Stimulated activated CD8-positive, alpha-beta memory T cell treated with anti-CD3 and anti-CD28 coated beads, Interleukin-15, amount 100 ng/mL, for 4 hours (primary cell): Measurements from ENCODE around the gene CHRD.

Experiments
- DNase-seq, 2 donors: peaks; one replicate each; pipeline ENCODE4 v3.0.0-alpha.2; 2020; ENCODE audit warnings: low read depth in 2 of 2

Gene CHRD

GRCh38 chr3:184360929-184361531, 18.8 kb upstream of the CHRD start:
- DNase-seq: no peak

- DNase-seq: peak; percentile 4 to 22
Observed at GRCh38 chr3:184361532-184361931, 18.3 kb upstream of the CHRD start, which contains the start of the genes CLCN2 and POLR2H. CLCN2 (minus strand) TSS chr3:184361605; CDS start chr3:184361479, 126 bp downstream. POLR2H (plus strand) TSS chr3:184361710; CDS start chr3:184363493, 1,783 bp downstream.

- DNase-seq: peak in 1 of 2 donors; percentile 10
Observed at GRCh38 chr3:184361932-184362667, 17.8 kb upstream of the CHRD start.

GRCh38 chr3:184362668-184363546, 16.9 kb upstream of the CHRD start:
- DNase-seq: peak; percentile 90 to 93

GRCh38 chr3:184366619-184367289, 13.1 kb upstream of the CHRD start:
- no peak for DNase-seq

GRCh38 chr3:184368116-184368515, 11.7 kb upstream of the CHRD start:
- no peak for DNase-seq

GRCh38 chr3:184368586-184369183, 11.2 kb upstream of the CHRD start:
- no peak for DNase-seq

- peak in 1 of 2 donors; percentile 35 for DNase-seq
Observed at GRCh38 chr3:184371570-184372018, 8.3 kb upstream of the CHRD start.

GRCh38 chr3:184372296-184372821, 7.5 kb upstream of the CHRD start:
- DNase-seq: no peak

GRCh38 chr3:184372911-184373310, 6.9 kb upstream of the CHRD start:
- DNase-seq: no peak

GRCh38 chr3:184373422-184373821, 6.4 kb upstream of the CHRD start:
- no peak for DNase-seq

GRCh38 chr3:184375747-184376461, 4.0 kb upstream of the CHRD start:
- no peak for DNase-seq

- DNase-seq: no peak
Observed at GRCh38 chr3:184377374-184377773, 2.5 kb upstream of the CHRD start.

- DNase-seq: no peak
Observed at GRCh38 chr3:184377882-184378445, 1.9 kb upstream of the CHRD start, which contains the start of gene THPO. THPO (minus strand) TSS chr3:184378207; CDS start chr3:184376259, 1,948 bp downstream.

- no peak for DNase-seq
Observed at GRCh38 chr3:184378651-184379357, 1.1 kb upstream of the CHRD start.

- no peak for DNase-seq
Observed at GRCh38 chr3:184380185-184380626, 352 bp downstream of the CHRD start.

GRCh38 chr3:184380627-184381260, 890 bp downstream of the CHRD start:
- no peak for DNase-seq
